HG03097 (cell line): ENCODE measurements around the gene OFD1.
A peak's percentile ranks its signal among the peaks of the same experiment; 100 is the strongest.

Experiments
- ATAC-seq: cut with Tn5 transposase; IDR thresholded peaks from one replicate; pipeline ENCODE4 v1.9.1; 2021; ENCODE audit not compliant: unreplicated experiment, low FRiP score

Gene OFD1

DNA sequence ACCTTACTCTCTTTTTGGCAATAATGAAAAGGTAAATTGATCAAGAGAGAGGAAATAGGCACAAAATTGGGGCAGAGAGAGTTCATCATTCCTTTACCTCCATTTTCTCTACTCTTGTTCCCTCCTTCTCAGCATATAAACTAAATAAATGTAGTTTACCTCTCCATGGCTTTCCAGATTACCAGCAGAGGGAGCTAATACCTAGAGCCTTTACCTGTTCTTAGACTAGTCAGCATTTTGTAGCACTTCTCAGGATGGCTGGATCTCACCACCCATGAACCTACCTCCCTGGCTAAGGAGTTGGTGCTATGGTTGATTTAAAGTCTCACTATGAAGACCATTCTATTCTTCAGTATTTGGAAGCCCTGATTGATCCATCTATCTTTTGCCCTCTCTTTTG lies 15.7 kb downstream of the OFD1 start:
- ATAC-seq = no peak

- ATAC-seq = no peak
These were observed 16.3 kb downstream of the OFD1 start for GRCh38 chrX:13750812-13751211.

GRCh38 chrX:13752141-13752540 lies 17.6 kb downstream of the OFD1 start:
- no peak for ATAC-seq

- ATAC-seq = peak; percentile 64
These were observed 18.1 kb downstream of the OFD1 start for GRCh38 chrX:13752646-13753045.

DNA sequence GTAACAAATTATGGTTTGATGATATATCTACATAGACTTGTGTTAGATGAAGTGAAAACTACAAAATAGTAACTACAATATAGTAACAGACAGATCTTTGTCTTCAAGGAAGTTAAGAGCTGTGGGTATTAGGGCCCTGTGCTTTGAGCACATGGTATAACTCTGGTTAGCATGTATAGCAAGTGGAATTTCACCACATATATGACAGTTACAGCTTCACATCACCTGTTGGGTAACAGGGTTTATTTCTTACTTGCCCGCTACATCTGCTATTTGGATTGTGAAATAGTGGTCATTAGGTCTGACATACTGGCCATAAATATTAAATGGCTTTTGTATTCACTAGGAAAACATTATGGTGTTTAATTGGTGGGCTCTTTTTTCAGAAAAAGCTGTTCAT lies 20.2 kb downstream of the OFD1 start:
- ATAC-seq = no peak

DNA sequence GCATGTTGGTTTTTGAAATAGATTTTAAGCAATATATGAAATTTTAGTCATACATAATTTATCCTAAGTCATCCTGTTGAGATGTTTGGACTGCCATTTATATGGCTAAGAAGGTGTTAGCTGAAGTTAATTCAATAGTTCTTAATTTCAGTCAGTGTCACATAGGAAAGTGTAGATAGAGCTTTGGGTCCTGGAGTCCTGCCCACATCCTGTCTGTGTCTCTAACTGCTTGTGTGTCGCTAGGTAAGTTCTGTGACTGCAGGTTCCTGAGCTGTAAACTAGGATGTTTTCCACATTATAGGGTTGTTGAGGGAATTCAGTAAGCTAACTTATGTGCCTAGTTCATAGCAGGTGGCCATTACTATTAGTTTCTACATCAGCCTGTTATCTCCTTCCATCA lies 20.7 kb downstream of the OFD1 start:
- ATAC-seq = no peak

DNA sequence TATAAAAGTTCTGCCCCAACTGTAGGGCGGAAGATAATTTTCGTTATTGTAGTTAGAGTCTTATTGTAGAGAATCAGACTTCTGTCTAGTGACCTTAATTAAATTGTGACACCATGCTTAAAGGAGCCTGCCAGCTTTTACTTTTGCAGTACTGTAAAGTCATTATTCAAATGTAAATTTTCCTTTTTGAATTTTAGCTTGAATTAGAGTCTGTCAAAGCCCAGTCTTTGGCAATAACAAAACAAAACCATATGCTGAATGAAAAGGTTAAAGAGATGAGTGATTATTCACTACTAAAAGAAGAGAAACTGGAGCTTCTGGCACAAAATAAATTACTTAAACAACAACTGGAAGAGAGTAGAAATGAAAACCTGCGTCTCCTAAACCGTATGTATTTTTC lies 21.8 kb downstream of the OFD1 start:
- ATAC-seq = no peak

GRCh38 chrX:13759152-13759718 lies 24.7 kb downstream of the OFD1 start:
- ATAC-seq = peak; percentile 50

- ATAC-seq = no peak
These were observed 25.9 kb downstream of the OFD1 start for GRCh38 chrX:13760426-13760825.

GRCh38 chrX:13761606-13762414 lies 27.3 kb downstream of the OFD1 start:
- peak; percentile 51 for ATAC-seq

DNA sequence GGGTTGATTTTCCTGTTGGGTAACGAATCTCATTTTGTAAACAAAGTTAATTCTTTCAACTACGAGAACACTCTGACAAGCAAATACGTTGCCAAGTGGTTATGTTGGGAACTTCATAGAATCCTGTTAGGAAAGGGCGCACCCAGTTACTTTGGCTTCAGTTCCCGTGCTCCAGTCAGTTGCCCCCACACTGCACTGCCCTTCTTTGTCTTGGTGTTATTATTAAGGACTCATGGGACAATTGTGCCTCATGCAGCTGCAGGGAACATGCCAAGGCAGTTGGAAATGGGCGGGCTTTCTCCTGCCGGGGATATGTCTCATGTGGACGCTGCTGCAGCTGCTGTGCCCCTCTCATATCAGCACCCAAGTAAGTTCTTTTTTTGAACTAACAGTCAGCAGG lies 28.9 kb downstream of the OFD1 start:
- no peak for ATAC-seq

GRCh38 chrX:13764281-13764680 lies 29.7 kb downstream of the OFD1 start:
- ATAC-seq = no peak

GRCh38 chrX:13764765-13765164 lies 30.2 kb downstream of the OFD1 start:
- ATAC-seq = no peak

GRCh38 chrX:13768939-13769338 lies 34.4 kb downstream of the OFD1 start:
- ATAC-seq = no peak

- ATAC-seq = no peak
These were observed 35.5 kb downstream of the OFD1 start for GRCh38 chrX:13770013-13770535.

- ATAC-seq = no peak
These were observed 40.1 kb downstream of the OFD1 start for GRCh38 chrX:13774696-13775095.

- no peak for ATAC-seq
These were observed 41.3 kb downstream of the OFD1 start for GRCh38 chrX:13775837-13776236.

- no peak for ATAC-seq
These were observed 41.8 kb downstream of the OFD1 start for GRCh38 chrX:13776387-13776786.

- ATAC-seq = no peak
These were observed 44.4 kb downstream of the OFD1 start for GRCh38 chrX:13778916-13779315.

- no peak for ATAC-seq
These were observed 46.4 kb downstream of the OFD1 start for GRCh38 chrX:13780868-13781427.

GRCh38 chrX:13786048-13786447 lies 51.5 kb downstream of the OFD1 start:
- no peak for ATAC-seq
